NOMO-1 treated with dmso at 0.1 percent for 144 hours (cell line): ENCODE results near the gene FHOD3.

Experiments
- DNase-seq: peaks from one replicate; lab custom pipeline; 2025; ENCODE audit not compliant: unreplicated experiment; lab: John Stamatoyannopoulos, UW

The FHOD3 gene

GRCh38 chr18:36378205-36378604 lies 80.7 kb downstream of the FHOD3 start:
- DNase-seq = no peak

GRCh38 chr18:36379435-36379984 lies 82.0 kb downstream of the FHOD3 start:
- no peak for DNase-seq

- DNase-seq = no peak
Measured at GRCh38 chr18:36380173-36380827, 82.8 kb downstream of the FHOD3 start.

GRCh38 chr18:36381075-36381474 lies 83.6 kb downstream of the FHOD3 start:
- DNase-seq = no peak

- no peak for DNase-seq
Measured at GRCh38 chr18:36382854-36383253, 85.3 kb downstream of the FHOD3 start.

GRCh38 chr18:36386150-36386920 lies 88.8 kb downstream of the FHOD3 start:
- DNase-seq = no peak

GRCh38 chr18:36387310-36387709 lies 89.8 kb downstream of the FHOD3 start:
- DNase-seq = no peak

- DNase-seq = no peak
Measured at GRCh38 chr18:36388310-36388709, 90.8 kb downstream of the FHOD3 start.

- DNase-seq = no peak
Measured at GRCh38 chr18:36389027-36389426, 91.5 kb downstream of the FHOD3 start.

GRCh38 chr18:36389811-36390581 lies 92.5 kb downstream of the FHOD3 start:
- DNase-seq = no peak

GRCh38 chr18:36391426-36392145 lies 94.1 kb downstream of the FHOD3 start:
- DNase-seq = no peak

- DNase-seq = no peak
Measured at GRCh38 chr18:36392164-36392978, 94.9 kb downstream of the FHOD3 start.

GRCh38 chr18:36392979-36393287 lies 95.4 kb downstream of the FHOD3 start:
- DNase-seq = no peak

- DNase-seq = no peak
Measured at GRCh38 chr18:36394486-36394885, 97.0 kb downstream of the FHOD3 start.

GRCh38 chr18:36396190-36396589 lies 98.7 kb downstream of the FHOD3 start:
- DNase-seq = no peak

GRCh38 chr18:36397033-36397432 lies 99.5 kb downstream of the FHOD3 start:
- no peak for DNase-seq

GRCh38 chr18:36398419-36398818 lies 100.9 kb downstream of the FHOD3 start:
- DNase-seq = no peak

- no peak for DNase-seq
Measured at GRCh38 chr18:36399055-36399454, 101.5 kb downstream of the FHOD3 start.

GRCh38 chr18:36401462-36401861 lies 103.9 kb downstream of the FHOD3 start:
- no peak for DNase-seq

- no peak for DNase-seq
Measured at GRCh38 chr18:36402765-36403396, 105.4 kb downstream of the FHOD3 start.
